COLO668 (cell line): ENCODE measurements around the gene RNF227.
"Not testable (repeated sequence)": the region's sequence is repeated elsewhere in the genome, so short reads cannot be mapped to it uniquely, and the experiment has no call there.

Experiments used
- DNase-seq: peaks from one replicate; lab custom pipeline; 2025; ENCODE audit not compliant: unreplicated experiment; lab: John Stamatoyannopoulos, UW

Gene RNF227

DNA sequence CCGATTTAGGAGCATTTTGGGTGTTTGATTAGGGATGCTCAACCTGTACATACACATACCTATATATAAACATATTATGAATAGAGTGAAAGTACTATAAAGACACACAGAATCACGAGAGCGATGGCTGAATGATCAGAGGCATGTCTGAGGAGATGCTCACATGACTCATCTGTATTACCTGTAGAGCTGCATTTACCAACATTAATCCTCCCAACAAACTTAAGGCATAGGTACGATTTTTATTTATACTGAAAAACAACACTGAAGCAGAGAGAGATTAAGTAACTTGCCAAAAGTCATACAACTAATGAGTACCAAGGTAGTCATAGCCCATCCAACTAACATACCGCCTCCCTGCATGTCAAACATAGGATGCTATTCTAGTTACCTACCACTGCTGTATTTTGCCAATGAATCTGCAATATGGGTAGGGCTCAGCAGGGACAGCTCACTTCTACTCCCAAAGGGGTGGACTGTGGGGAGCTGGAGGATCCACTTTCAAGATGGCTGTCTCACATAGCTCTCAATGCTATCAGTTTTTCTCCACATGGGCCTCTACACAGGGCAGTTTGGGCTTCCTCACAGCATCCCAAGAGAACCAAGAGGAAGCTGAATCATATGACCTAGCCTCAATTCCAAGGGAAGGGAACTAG, 51.0 kb downstream of the RNF227 start:
- no peak for DNase-seq

DNA sequence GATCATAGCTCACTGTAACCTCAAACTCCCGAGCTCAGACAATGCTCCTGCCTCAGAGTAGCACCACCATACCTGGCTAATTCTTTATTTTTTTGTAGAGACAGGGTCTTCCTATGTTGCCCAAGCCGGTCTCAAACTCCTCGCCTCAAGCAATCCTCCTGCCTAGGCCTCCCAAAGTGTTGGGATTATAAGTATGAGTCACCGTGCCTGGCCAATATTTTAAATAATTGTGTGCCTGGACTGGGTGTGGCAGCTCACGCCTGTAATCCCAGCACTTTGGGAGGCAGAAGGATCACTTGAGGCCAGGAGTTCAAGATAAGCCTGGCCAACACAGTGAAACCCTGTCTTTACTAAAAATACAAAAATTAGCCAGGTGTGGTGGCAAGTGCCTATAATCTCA, 51.7 kb downstream of the RNF227 start:
- DNase-seq: not testable (repeated sequence)
